Fibroblast of pulmonary artery (primary cell): ENCODE data around the gene RBFOX2.
"Not testable (repeated sequence)": the region's sequence is repeated elsewhere in the genome, so short reads cannot be mapped to it uniquely, and the experiment has no call there.

Experiments
- DNase-seq: peaks from one replicate; pipeline ENCODE4 v3.0.0-alpha.2; 2010; ENCODE audit warnings: low read depth
- H3K4me3 ChIP-seq: replicated peaks from 2 replicates; pipeline ENCODE4 v1.5.1; 2011; ENCODE audit warnings: low read depth, mild to moderate bottlenecking, control low read depth, low read length, moderate library complexity
- TF ChIP-seq, protein P1 (sequence below): IDR thresholded peaks from 2 replicates; pipeline ENCODE4 v1.5.1; 2011; ENCODE audit warnings: mild to moderate bottlenecking, control low read depth, low read length, inconsistent platforms; ENCODE audit errors: missing control alignments

RBFOX2 gene

DNA sequence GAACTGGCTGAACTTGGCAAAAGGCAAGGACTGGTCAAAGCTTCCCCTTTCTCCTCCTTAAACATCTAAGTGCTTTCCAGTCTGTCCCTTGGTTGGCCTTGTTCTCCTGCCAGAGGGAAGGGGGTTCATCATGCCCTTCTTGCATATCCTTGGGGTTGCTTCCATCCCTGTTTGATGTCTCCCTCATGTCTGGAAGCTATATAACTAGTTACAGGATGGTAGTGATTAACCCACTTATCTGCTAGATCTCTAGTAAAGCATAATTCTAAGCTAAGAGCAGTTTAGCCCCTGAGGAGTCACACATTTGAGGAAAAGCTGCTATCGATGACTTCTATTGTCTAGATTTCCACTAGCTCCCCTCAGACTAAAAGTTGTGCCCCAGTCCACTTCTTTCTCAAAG lies 288.0 kb downstream of the RBFOX2 start:
- TF ChIP-seq, protein P1, sequence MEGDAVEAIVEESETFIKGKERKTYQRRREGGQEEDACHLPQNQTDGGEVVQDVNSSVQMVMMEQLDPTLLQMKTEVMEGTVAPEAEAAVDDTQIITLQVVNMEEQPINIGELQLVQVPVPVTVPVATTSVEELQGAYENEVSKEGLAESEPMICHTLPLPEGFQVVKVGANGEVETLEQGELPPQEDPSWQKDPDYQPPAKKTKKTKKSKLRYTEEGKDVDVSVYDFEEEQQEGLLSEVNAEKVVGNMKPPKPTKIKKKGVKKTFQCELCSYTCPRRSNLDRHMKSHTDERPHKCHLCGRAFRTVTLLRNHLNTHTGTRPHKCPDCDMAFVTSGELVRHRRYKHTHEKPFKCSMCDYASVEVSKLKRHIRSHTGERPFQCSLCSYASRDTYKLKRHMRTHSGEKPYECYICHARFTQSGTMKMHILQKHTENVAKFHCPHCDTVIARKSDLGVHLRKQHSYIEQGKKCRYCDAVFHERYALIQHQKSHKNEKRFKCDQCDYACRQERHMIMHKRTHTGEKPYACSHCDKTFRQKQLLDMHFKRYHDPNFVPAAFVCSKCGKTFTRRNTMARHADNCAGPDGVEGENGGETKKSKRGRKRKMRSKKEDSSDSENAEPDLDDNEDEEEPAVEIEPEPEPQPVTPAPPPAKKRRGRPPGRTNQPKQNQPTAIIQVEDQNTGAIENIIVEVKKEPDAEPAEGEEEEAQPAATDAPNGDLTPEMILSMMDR = no peak
- no peak overlapping the region for H3K4me3 ChIP-seq
- DNase-seq = no peak

DNA sequence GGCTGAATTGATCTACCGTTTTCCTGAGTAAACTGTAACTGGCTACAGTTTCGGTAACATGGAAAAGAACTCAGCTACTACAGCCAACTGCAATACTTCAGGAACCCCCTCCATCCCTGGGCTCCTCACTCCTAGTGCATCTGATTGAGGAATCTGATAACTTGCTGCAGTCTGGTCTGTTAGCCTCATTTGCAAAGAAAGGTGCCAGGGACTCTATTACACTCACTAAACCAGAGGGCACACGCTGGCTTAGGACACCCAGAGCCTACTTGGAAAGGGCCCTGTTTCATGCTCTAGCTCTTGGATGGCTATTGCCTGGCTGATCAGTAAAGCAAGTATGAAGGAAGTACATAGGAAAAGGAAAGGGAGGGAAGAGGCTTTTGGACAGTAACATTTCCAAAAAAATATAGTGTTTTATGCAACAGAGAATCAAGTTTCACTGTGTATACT lies 288.7 kb downstream of the RBFOX2 start:
- H3K4me3 ChIP-seq = no peak overlapping the region
- DNase-seq = no peak
- TF ChIP-seq, protein P1 = no peak

DNA sequence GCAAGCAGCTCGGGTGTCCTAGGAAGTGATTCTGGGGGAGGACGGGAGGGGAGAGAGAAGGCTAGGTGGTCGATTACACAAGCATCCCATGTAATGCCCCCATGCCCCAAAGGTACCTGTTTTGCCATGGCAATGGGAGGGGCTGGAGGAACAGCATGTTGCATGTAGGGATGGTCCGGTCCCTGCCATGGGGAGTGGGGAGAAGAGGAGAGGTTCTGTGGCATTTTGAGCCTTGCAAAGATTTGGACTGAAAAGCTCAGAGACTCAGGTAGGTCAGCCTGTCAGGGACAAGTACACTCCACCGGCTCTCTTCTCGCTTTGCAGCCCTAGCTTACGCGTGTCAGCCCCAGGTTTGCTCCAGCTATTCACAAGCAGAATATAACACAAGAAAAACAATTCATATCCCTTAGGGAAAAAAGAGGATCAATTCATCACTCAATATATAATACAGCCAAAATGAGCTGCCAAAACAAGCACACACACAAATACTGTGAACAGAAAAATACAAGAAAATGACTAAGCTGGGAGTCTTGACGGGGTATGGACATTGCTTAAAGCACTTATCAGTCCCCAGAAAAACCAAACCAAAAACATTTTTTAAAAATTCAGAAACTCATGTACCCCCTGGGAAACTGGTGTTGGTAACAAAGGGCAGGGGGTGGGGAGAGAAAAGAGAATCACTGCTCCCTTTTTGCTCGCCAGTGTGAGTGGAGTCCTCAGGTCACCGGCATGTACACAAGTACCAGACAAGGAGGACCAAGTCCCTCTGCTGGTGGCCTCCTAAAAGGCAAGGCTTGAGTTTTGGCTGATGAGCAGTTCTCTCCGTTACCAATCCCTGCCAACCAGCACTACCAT lies 289.3 kb downstream of the RBFOX2 start:
- no peak for DNase-seq
- H3K4me3 ChIP-seq = no peak overlapping the region
- TF ChIP-seq, protein P1 = peak; percentile 29

DNA sequence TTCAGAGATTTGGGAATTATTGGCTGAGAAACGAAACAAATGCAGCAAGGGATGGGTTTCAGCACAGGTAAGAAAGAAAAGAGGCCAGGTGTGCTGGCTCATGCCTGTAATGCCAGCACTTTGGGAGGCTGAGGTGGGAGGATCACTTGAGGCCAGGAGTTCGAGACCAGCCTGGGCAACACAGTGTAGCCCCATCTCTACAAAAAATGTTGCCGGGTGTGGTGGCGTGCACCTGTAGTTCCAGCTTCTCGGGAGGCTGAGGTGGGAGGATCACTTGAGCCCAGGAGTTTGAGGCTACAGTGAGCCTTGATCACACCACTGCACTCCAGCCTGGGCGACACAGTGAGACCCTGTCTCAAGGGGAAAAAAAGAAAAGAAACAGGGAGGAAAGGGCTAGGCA lies 290.7 kb downstream of the RBFOX2 start:
- DNase-seq = not testable (repeated sequence)

DNA sequence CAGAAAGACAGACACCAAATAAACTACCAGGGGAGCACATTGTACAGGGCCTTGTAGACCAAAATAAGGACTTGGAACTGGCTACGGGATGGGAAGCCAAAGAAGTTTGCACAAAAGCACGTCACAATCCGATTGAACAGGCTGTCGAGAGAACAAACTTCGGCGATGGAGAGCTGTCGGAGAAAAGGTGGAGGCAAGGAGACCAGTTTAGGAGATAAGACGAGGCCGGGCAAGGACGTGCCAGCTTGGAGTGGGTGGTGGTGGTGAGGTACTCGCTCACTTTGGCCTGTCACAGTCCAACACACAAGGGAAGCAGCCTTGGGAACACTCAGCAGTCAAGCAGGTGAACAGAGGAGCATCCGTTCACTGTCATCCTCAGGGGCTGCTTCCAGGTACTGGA lies 291.9 kb downstream of the RBFOX2 start:
- no peak overlapping the region for H3K4me3 ChIP-seq
- TF ChIP-seq, protein P1 = no peak
- DNase-seq = no peak

More for the DNA sequence above, 290.7 kb downstream of the RBFOX2 start:
- not testable (repeated sequence) for H3K4me3 ChIP-seq

DNA sequence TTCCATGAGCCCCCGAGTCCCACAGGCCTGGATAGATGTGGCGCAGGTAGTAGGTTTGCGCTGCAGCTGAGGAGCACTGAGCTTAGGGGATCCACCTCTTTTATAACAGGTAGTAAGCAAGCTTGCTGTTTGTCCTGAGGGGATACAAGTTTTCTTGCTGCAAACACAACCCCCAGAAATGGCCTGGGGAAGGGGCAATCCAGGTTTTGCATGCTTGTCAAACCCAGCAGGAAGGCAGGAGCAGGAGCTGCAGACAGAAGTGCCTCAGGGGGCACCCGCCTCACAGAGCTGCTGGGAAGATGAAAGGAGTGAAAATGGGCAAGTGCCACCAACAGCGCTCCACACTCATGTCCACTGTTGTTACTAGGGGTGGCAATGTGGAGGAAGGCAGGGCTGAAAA lies 292.5 kb downstream of the RBFOX2 start:
- no peak for DNase-seq
- TF ChIP-seq, protein P1 = no peak
- H3K4me3 ChIP-seq = no peak overlapping the region

DNA sequence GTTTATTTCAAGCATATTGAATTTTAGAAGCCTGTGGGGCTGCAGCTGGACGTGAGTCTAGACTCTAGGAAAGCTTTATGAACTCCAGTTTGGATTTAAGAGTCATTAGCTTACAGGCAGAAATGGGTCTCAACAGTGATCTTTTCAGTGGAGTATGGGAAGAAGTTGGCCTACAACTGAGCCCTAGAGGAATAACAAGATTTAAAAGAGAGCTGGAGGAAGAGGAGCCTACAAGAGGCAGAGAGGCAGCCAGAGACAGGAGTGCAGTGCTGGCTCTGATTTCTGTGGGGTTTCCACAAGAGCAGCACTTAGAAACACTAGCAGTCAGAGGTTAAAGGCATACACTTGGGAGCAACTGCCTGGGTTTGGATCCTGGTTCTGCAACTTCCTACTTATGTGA lies 293.1 kb downstream of the RBFOX2 start:
- no peak overlapping the region for H3K4me3 ChIP-seq
- no peak for DNase-seq
- TF ChIP-seq, protein P1 = no peak
